Breast epithelium (tissue), 3 donors: Measurements from ENCODE around the gene PIP4K2B.

ENCODE experiments used
- POLR2A ChIP-seq: fragments of 450-650 bp; IDR thresholded peaks from one replicate; pipeline ENCODE4 v1.6.1; 2016; ENCODE audit warnings: antibody characterized with exemption, mild to moderate bottlenecking, moderate library complexity
- POLR2AphosphoS5 ChIP-seq, 3 donors: sonication (generic); formaldehyde crosslinking; IDR thresholded peaks; one replicate each; pipeline ENCODE4 v1.6.1; 2017; ENCODE audit warnings: antibody characterized with exemption in 3 of 3
- TF ChIP-seq, protein P1 (sequence below), 3 donors: fragments of 450-650 bp; IDR thresholded peaks; one replicate each; pipeline ENCODE4 v1.5.1; 2016 to 2017; ENCODE audit warnings: antibody characterized with exemption in 3 of 3, mild to moderate bottlenecking in 3 of 3, moderate library complexity in 3 of 3

- TF ChIP-seq POLR2AphosphoS5 (IDR thresholded peaks at IDR 0.05) = no peak
- TF ChIP-seq, protein P1, sequence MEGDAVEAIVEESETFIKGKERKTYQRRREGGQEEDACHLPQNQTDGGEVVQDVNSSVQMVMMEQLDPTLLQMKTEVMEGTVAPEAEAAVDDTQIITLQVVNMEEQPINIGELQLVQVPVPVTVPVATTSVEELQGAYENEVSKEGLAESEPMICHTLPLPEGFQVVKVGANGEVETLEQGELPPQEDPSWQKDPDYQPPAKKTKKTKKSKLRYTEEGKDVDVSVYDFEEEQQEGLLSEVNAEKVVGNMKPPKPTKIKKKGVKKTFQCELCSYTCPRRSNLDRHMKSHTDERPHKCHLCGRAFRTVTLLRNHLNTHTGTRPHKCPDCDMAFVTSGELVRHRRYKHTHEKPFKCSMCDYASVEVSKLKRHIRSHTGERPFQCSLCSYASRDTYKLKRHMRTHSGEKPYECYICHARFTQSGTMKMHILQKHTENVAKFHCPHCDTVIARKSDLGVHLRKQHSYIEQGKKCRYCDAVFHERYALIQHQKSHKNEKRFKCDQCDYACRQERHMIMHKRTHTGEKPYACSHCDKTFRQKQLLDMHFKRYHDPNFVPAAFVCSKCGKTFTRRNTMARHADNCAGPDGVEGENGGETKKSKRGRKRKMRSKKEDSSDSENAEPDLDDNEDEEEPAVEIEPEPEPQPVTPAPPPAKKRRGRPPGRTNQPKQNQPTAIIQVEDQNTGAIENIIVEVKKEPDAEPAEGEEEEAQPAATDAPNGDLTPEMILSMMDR (IDR thresholded peaks at IDR 0.05) = no peak
- TF ChIP-seq POLR2A = no peak
Observed at GRCh38 chr17:38748892-38749222, 50.5 kb downstream of the PIP4K2B start.
